DND-41 (cell line): ENCODE data around the gene BLID.

Source experiments
- CTCF ChIP-seq: IDR thresholded peaks from 2 replicates; pipeline ENCODE4 v1.5.1; 2012; ENCODE audit warnings: borderline replicate concordance, low read length, moderate library complexity, mild to moderate bottlenecking; ENCODE audit not compliant: poor library complexity, severe bottlenecking; ENCODE audit errors: extremely low read depth
- EZH2 ChIP-seq: IDR thresholded peaks from 3 replicates; pipeline ENCODE4 v1.6.1; 2012; ENCODE audit warnings: borderline replicate concordance, low read depth, mild to moderate bottlenecking, moderate library complexity, low read length, inconsistent platforms; ENCODE audit not compliant: severe bottlenecking

GRCh38 chr11:122162095-122162494, 46.1 kb upstream of the BLID start:
- TF ChIP-seq CTCF (no peak), EZH2 (no peak)
